H1 (cell line): ENCODE results near the gene PLAC1. TPM values are rescaled to one million over a fixed set of nuclear protein-coding genes. Genes with fewer than 3 reads are reported as not detected.

Experiments used
- CTCF ChIA-PET: fragments of 300-600 bp; sonication (Branson Sonifier 250); formaldehyde crosslinking; loops from one replicate; lab custom pipeline; 2021; ENCODE audit not compliant: partially characterized antibody; lab: Charles Lee
- POLR2A ChIA-PET: fragments of 300-600 bp; sonication (Branson Sonifier 250); formaldehyde crosslinking; loops from one replicate; lab custom pipeline; 2021; ENCODE audit warnings: inconsistent platforms; ENCODE audit not compliant: partially characterized antibody; lab: Charles Lee
- DNase-seq, 2 experiments: peaks; one replicate each; pipeline versions ENCODE4 v3.0.0 to v3.0.0-alpha.2; 2010 to 2022; ENCODE audit warnings: low spot score in 2 of 2, low read depth in 1 of 2, mixed read lengths in 1 of 2
- FAIRE-seq: peaks from 2 replicates; lab custom pipeline; 2011; peaks lifted over from hg19 to GRCh38; lab: Jason Lieb, UNC
- H2AFZ ChIP-seq: 2 replicates; pipeline ENCODE4 v1.8.1; 2012; ENCODE audit warnings: low read length, inconsistent platforms
- H2AK5ac ChIP-seq: 2 replicates; pipeline ENCODE4 v1.6.1; 2013; ENCODE audit warnings: low read depth, low read length
- H2BK120ac ChIP-seq: replicated peaks from 2 replicates; pipeline ENCODE3; 2013; ENCODE audit warnings: low read depth, low read length, inconsistent platforms
- H2BK12ac ChIP-seq: 2 replicates; pipeline ENCODE4 v1.6.1; 2013; ENCODE audit warnings: low read depth, low read length
- H2BK15ac ChIP-seq: 2 replicates; pipeline ENCODE4 v1.6.1; 2013; ENCODE audit warnings: low read length
- H2BK20ac ChIP-seq: 2 replicates; pipeline ENCODE4 v1.6.1; 2013; ENCODE audit warnings: low read length
- H2BK5ac ChIP-seq: 2 replicates; pipeline ENCODE4 v1.6.1; 2013; ENCODE audit warnings: low read depth, low read length
- H3K14ac ChIP-seq: 2 replicates; pipeline ENCODE4 v1.6.1; 2013; ENCODE audit warnings: inconsistent platforms; ENCODE audit not compliant: insufficient read length
- H3K18ac ChIP-seq: 2 replicates; pipeline ENCODE4 v1.6.1; 2013; ENCODE audit warnings: low read length; ENCODE audit errors: extremely low read depth
- H3K23ac ChIP-seq: 2 replicates; pipeline ENCODE4 v1.6.1; 2013; ENCODE audit warnings: inconsistent platforms; ENCODE audit not compliant: insufficient read length
- H3K23me2 ChIP-seq: 2 replicates; pipeline ENCODE4 v1.6.1; 2013; ENCODE audit warnings: low read depth, low read length
- H3K27ac ChIP-seq: 2 replicates; pipeline ENCODE4 v1.6.1; 2011; ENCODE audit warnings: low read depth, low read length, inconsistent platforms
- H3K27me3 ChIP-seq, 4 experiments: replicated peaks in 1 of 4; 1 replicate in 1 of 4; 2 replicates in 3 of 4; pipeline versions ENCODE4 v1.6.1 to v1.8.1; 2011 to 2013; ENCODE audit warnings: low read length in 3 of 4, mild to moderate bottlenecking in 3 of 4, inconsistent platforms in 2 of 4, mixed read lengths in 2 of 4, moderate library complexity in 1 of 4; ENCODE audit not compliant: control insufficient read depth in 3 of 4, insufficient read depth in 3 of 4; ENCODE audit errors: extremely low read depth in 1 of 4
- H3K36me3 ChIP-seq, 4 experiments: 2 replicates each; pipeline versions ENCODE4 v1.6.1 to v1.8.1; 2011 to 2013; ENCODE audit warnings: mild to moderate bottlenecking in 4 of 4, low read length in 3 of 4, moderate library complexity in 2 of 4, control low read depth in 1 of 4, inconsistent platforms in 1 of 4; ENCODE audit not compliant: insufficient read depth in 4 of 4, control insufficient read depth in 2 of 4
- H3K4ac ChIP-seq: replicated peaks from 2 replicates; pipeline ENCODE3; 2013; ENCODE audit warnings: low read length, low read depth, mixed read lengths, inconsistent platforms; ENCODE audit not compliant: insufficient read length
- H3K4me1 ChIP-seq, 4 experiments: replicated peaks in 1 of 4; 1 replicate in 1 of 4; 2 replicates in 3 of 4; pipeline versions ENCODE4 v1.6.1 to v1.8.1; 2011 to 2013; ENCODE audit warnings: low read length in 3 of 4, inconsistent platforms in 2 of 4, mixed read lengths in 1 of 4; ENCODE audit not compliant: insufficient read depth in 4 of 4, control insufficient read depth in 3 of 4
- H3K4me2 ChIP-seq, 2 experiments: 2 replicates each; pipeline versions ENCODE4 v1.6.1 to v1.8.1; 2011 to 2013; ENCODE audit warnings: low read depth in 2 of 2, low read length in 2 of 2, control low read depth in 1 of 2, inconsistent platforms in 1 of 2, mild to moderate bottlenecking in 1 of 2; ENCODE audit not compliant: insufficient read depth in 1 of 2
- H3K4me3 ChIP-seq, 4 experiments: fragments of 200-600, 300-600 bp in 1 of 4; sonication (generic), shearing (Covaris generic), sonication (Bioruptor Twin) in 1 of 4; 2 replicates each; pipeline versions ENCODE4 v1.5.1 to v1.8.1; 2011 to 2016; ENCODE audit warnings: low read length in 4 of 4, low read depth in 3 of 4, control low read depth in 2 of 4, inconsistent platforms in 2 of 4, mild to moderate bottlenecking in 2 of 4, mixed read lengths in 1 of 4, moderate library complexity in 1 of 4; ENCODE audit not compliant: insufficient read depth in 2 of 4; ENCODE audit errors: extremely low read depth in 1 of 4
- H3K56ac ChIP-seq: replicated peaks from 2 replicates; pipeline ENCODE3; 2013; ENCODE audit warnings: low read depth, mild to moderate bottlenecking, mixed read lengths, low read length, inconsistent platforms; ENCODE audit not compliant: insufficient read length
- H3K79me1 ChIP-seq: 2 replicates; pipeline ENCODE4 v1.6.1; 2013; ENCODE audit warnings: low read depth, low read length, control low read depth
- H3K79me2 ChIP-seq, 2 experiments: 2 replicates each; pipeline versions ENCODE4 v1.6.1 to v1.8.1; 2012 to 2013; ENCODE audit warnings: low read length in 2 of 2, mild to moderate bottlenecking in 2 of 2, inconsistent platforms in 1 of 2; ENCODE audit not compliant: insufficient read depth in 2 of 2, control insufficient read depth in 1 of 2
- H3K9ac ChIP-seq, 4 experiments: replicated peaks in 1 of 4; 1 replicate in 1 of 4; 2 replicates in 3 of 4; pipeline versions ENCODE4 v1.6.1 to v1.8.1; 2011 to 2013; ENCODE audit warnings: low read depth in 3 of 4, low read length in 3 of 4, control low read depth in 2 of 4, mild to moderate bottlenecking in 2 of 4, moderate library complexity in 2 of 4, inconsistent platforms in 1 of 4; ENCODE audit errors: extremely low read depth in 1 of 4
- H3K9me3 ChIP-seq, 2 experiments: 2 replicates each; pipeline versions ENCODE4 v1.6.1 to v1.8.1; 2012 to 2013; ENCODE audit warnings: mild to moderate bottlenecking in 2 of 2, moderate library complexity in 2 of 2, control low read depth in 1 of 2, inconsistent platforms in 1 of 2, low read depth in 1 of 2, low read length in 1 of 2, mixed read lengths in 1 of 2; ENCODE audit not compliant: insufficient read depth in 2 of 2
- H4K20me1 ChIP-seq, 2 experiments: replicated peaks in 1 of 2; 2 replicates each; pipeline versions ENCODE3 to v1.8.1; 2011 to 2013; ENCODE audit warnings: inconsistent platforms in 2 of 2, low read length in 2 of 2, mild to moderate bottlenecking in 1 of 2; ENCODE audit not compliant: insufficient read depth in 2 of 2, control insufficient read depth in 1 of 2
- H4K5ac ChIP-seq: 2 replicates; pipeline ENCODE4 v1.6.1; 2013; ENCODE audit warnings: low read length, low read depth, mixed read lengths, inconsistent platforms; ENCODE audit not compliant: insufficient read length
- H4K8ac ChIP-seq: 2 replicates; pipeline ENCODE4 v1.8.0; 2013; ENCODE audit warnings: mild to moderate bottlenecking, moderate library complexity, low read length, inconsistent platforms; ENCODE audit not compliant: insufficient read depth; ENCODE audit errors: extremely low read depth
- H4K91ac ChIP-seq: replicated peaks from 2 replicates; pipeline ENCODE3; 2013; ENCODE audit warnings: low read length, mixed read lengths, inconsistent platforms; ENCODE audit not compliant: insufficient read length
- BRCA1 ChIP-seq: IDR thresholded peaks from 2 replicates; pipeline ENCODE4 v1.6.1; 2012; ENCODE audit warnings: low read depth, low read length, improper control_type of control experiment
- CBX5 ChIP-seq: fragments of 300-800, 300-1000 bp; sonication (generic); IDR thresholded peaks from 2 replicates; pipeline ENCODE4 v1.7.1; 2016; ENCODE audit warnings: antibody characterized with exemption, low read length, low read depth
- SAP30 ChIP-seq: fragments of 300-600 bp; sonication (generic); IDR thresholded peaks from 2 replicates; pipeline ENCODE4 v1.7.1; 2012; ENCODE audit warnings: low read length, moderate library complexity, mild to moderate bottlenecking, inconsistent platforms; ENCODE audit not compliant: insufficient read depth, insufficient replicate concordance
- SIN3A ChIP-seq, 2 experiments: IDR thresholded peaks in 1 of 2; conservative IDR thresholded peaks in 1 of 2; 2 replicates each; pipeline ENCODE4 v1.6.1; 2011 to 2012; ENCODE audit warnings: low read length in 2 of 2, improper control_type of control experiment in 1 of 2, low read depth in 1 of 2, mild to moderate bottlenecking in 1 of 2
- SIRT6 ChIP-seq: IDR thresholded peaks from one replicate; pipeline ENCODE4 v1.7.1; 2012; ENCODE audit warnings: low read length, inconsistent platforms
- TCF12 ChIP-seq: IDR thresholded peaks from 2 replicates; pipeline ENCODE4 v1.6.1; 2011; ENCODE audit warnings: low read depth, mild to moderate bottlenecking, low read length
- WGBS, 2 experiments: shearing (Covaris generic) in 1 of 2; methylation state at CpG; one replicate each; pipeline versions ENCODE4 v1.1.6 to v1.1.7; 2013 to 2015; ENCODE audit warnings: low lambda C conversion rate in 2 of 2, mixed read lengths in 2 of 2, inconsistent platforms in 1 of 2, low coverage in 1 of 2, missing lambda C conversion rate in 1 of 2; ENCODE audit not compliant: insufficient replicate concordance in 2 of 2, insufficient coverage in 1 of 2, insufficient read length in 1 of 2; ENCODE audit errors: extremely low coverage in 1 of 2, missing lambda C conversion rate in 1 of 2; 5-methylcytosine and 5-hydroxymethylcytosine counted together
- polyA plus RNA-seq, 7 experiments: library from polyadenylated mRNA; depleted of rRNA in 3 of 7; stranded (reverse) in 5 of 7; unstranded in 2 of 7; fragments of >200 nt in 5 of 7; fragments of 200-250 nt in 2 of 7; gene quantifications; 1 replicate in 5 of 7; 2 replicates in 1 of 7; 4 replicates in 1 of 7; pipeline versions ENCODE4 v1.2.1 to v1.2.3, GENCODE V29; 2011 to 2013; ENCODE audit warnings: missing spikeins in 2 of 7, mixed read lengths in 2 of 7
- total RNA-seq: library from RNA; stranded (reverse); fragmentation: NEBNext Ultra II Directional; extraction: Animal tissue kit (Norgen Biotek cat#: 25700); gene quantifications from 2 replicates; pipeline ENCODE4 v1.2.1, GENCODE V29; 2021
- TF ChIP-seq, protein P1 (sequence below): IDR thresholded peaks from 2 replicates; pipeline ENCODE4 v1.6.1; 2012; ENCODE audit warnings: low read length, inconsistent platforms
- TF ChIP-seq, protein P2 (sequence below): IDR thresholded peaks from 2 replicates; pipeline ENCODE4 v1.6.1; 2011; ENCODE audit warnings: low read depth, mild to moderate bottlenecking, low read length; ENCODE audit not compliant: insufficient read depth

PLAC1 gene
- total and polyA plus RNA-seq, 2 of the 8 experiments (the other 6 are each of a cell fraction or from before 2014, with no cell fraction given), result 1.8 TPM; not detected in 1

DNA sequence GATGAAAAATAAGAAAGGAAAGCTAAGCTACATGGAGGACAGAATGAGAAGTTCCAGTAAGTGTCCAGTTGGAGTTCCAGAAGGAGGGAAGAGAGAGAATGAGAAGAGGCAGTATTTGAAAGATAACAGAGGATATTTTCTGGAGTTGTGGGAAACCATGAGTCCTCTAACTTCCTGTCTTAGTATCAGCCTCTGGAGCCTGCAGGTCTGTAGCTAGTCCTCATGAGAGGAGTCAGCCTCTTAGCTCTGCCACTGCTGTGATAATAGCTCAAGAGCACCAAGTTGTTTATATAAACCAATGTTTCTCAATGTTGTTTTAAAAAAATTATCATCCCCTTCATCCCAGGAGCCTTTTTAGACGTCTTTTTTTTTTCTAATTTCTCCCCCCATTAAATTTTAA is 2.4 kb upstream of the PLAC1 start:
- Histone ChIP-seq H3K79me2 (no peaks in the 10 kb centered on the region), H3K4me3 (no peak overlapping the region), H3K56ac (no peak overlapping the region), H3K4me2 (no peak overlapping the region), H2BK5ac (no peak overlapping the region), H4K5ac (no peak overlapping the region), H3K9me3 (no peaks in the 10 kb centered on the region), H3K23me2 (no peaks in the 10 kb centered on the region), H3K27me3 (no peaks in the 10 kb centered on the region), H4K91ac (no peak overlapping the region), H3K79me1 (no peaks in the 10 kb centered on the region), H2AK5ac (no peak overlapping the region), H2BK12ac (no peak overlapping the region), H3K36me3 (no peaks in the 10 kb centered on the region), H3K18ac (no peak overlapping the region), H3K14ac (no peak overlapping the region), H3K23ac (no peak overlapping the region), H4K8ac (no peak overlapping the region), H3K9ac (no peak overlapping the region), H2AFZ (no peak overlapping the region), H3K4ac (no peak overlapping the region), H2BK20ac (no peak overlapping the region), H2BK120ac (no peak overlapping the region), H3K4me1 (peaks cover 0 to 3% (median 3%) of the 10 kb centered on the region in 4 experiments; a peak in 3 of 7 replicates), H2BK15ac (no peak overlapping the region), H3K27ac (no peak overlapping the region), H4K20me1 (no peaks in the 10 kb centered on the region)
- DNase-seq, result no peak
- no peak for FAIRE-seq
- ChIA-PET CTCF (no interaction called here), POLR2A (interaction anchor here (0.7 kb wide), 1 partner anchor 60 kb away, joined by 4 read pairs; no protein-coding TSS in a partner anchor)
- 78% methylated on average over 1 of the region's 1 CpG; no CpG with 5 or more reads in 1 of the 2 experiments for WGBS, 2 experiments
- TF ChIP-seq SIRT6 (no peak), TCF12 (no peak), SIN3A (conservative IDR thresholded peaks at IDR 0.05 in 1 of 2, IDR thresholded peaks at IDR 0.05 in 1 of 2; ENCODE audit: low read depth in 1 of 2, low read length in 2 of 2) (no peak), SAP30 (no peak), CBX5 (no peak), BRCA1 (no peak)
- TF ChIP-seq, protein P1, sequence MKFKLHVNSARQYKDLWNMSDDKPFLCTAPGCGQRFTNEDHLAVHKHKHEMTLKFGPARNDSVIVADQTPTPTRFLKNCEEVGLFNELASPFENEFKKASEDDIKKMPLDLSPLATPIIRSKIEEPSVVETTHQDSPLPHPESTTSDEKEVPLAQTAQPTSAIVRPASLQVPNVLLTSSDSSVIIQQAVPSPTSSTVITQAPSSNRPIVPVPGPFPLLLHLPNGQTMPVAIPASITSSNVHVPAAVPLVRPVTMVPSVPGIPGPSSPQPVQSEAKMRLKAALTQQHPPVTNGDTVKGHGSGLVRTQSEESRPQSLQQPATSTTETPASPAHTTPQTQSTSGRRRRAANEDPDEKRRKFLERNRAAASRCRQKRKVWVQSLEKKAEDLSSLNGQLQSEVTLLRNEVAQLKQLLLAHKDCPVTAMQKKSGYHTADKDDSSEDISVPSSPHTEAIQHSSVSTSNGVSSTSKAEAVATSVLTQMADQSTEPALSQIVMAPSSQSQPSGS, result no peak
- TF ChIP-seq, protein P2, sequence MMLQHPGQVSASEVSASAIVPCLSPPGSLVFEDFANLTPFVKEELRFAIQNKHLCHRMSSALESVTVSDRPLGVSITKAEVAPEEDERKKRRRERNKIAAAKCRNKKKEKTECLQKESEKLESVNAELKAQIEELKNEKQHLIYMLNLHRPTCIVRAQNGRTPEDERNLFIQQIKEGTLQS, result no peak
